Gastroesophageal sphincter (tissue), 4 donors: ENCODE measurements around the gene ASB10. TPM values are rescaled to one million over a fixed set of nuclear protein-coding genes. Genes with fewer than 3 reads are reported as not detected.

Experiments used
- ATAC-seq: fragments of 150-250 bp; one replicate; pipeline ENCODE4 v1.9.1; 2016; ENCODE audit warnings: mild to moderate bottlenecking, moderate library complexity
- H3K27ac ChIP-seq, 4 donors: fragments of 200-600 bp; sonication (generic) in 3 of 4; 1 replicate in 3 of 4; 2 replicates in 1 of 4; pipeline ENCODE4 v1.5.1; 2016 to 2019
- H3K27me3 ChIP-seq: fragments of 200-600 bp; sonication (generic); one replicate; pipeline ENCODE4 v1.5.1; 2019
- H3K36me3 ChIP-seq, 2 donors: fragments of 200-600 bp; sonication (generic); one replicate each; pipeline ENCODE4 v1.5.1; 2019; ENCODE audit warnings: control low read depth in 1 of 2
- H3K4me1 ChIP-seq, 3 donors: fragments of 200-600 bp; sonication (generic); 1 replicate in 2 of 3; 2 replicates in 1 of 3; pipeline ENCODE4 v1.5.1; 2016 to 2019; ENCODE audit warnings: control low read depth in 2 of 3
- H3K4me3 ChIP-seq, 2 donors: fragments of 200-600 bp; sonication (generic); one replicate each; pipeline ENCODE4 v1.5.1; 2019; ENCODE audit warnings: mild to moderate bottlenecking in 1 of 2, moderate library complexity in 1 of 2
- H3K9me3 ChIP-seq, 3 donors: fragments of 200-600 bp; sonication (generic); one replicate each; pipeline ENCODE4 v1.5.1; 2017 to 2019; ENCODE audit warnings: control low read depth in 2 of 3
- CTCF ChIP-seq, 4 experiments: fragments of 200-600 bp in 2 of 4; fragments of 450-650 bp in 2 of 4; sonication (generic) in 1 of 4; IDR thresholded peaks; one replicate each; pipeline ENCODE4 v1.5.1; 2017 to 2019; ENCODE audit warnings: antibody characterized with exemption in 4 of 4, mild to moderate bottlenecking in 2 of 4, moderate library complexity in 2 of 4
- EP300 ChIP-seq: sonication (generic); formaldehyde crosslinking; IDR thresholded peaks from one replicate; pipeline ENCODE4 v1.6.1; 2017; ENCODE audit warnings: antibody characterized with exemption, mild to moderate bottlenecking
- POLR2A ChIP-seq, 2 donors: fragments of 450-650 bp; IDR thresholded peaks; one replicate each; pipeline ENCODE4 v1.6.1; 2017; ENCODE audit warnings: antibody characterized with exemption in 2 of 2, mild to moderate bottlenecking in 2 of 2, moderate library complexity in 1 of 2
- POLR2AphosphoS5 ChIP-seq: sonication (generic); formaldehyde crosslinking; IDR thresholded peaks from one replicate; pipeline ENCODE4 v1.6.1; 2017; ENCODE audit warnings: antibody characterized with exemption
- WGBS, 2 donors: methylation state at CpG; one replicate each; pipeline ENCODE4 v1.1.5; 2018; ENCODE audit warnings: low coverage in 1 of 2; 5-methylcytosine and 5-hydroxymethylcytosine counted together
- total RNA-seq, 4 donors: library from RNA; depleted of rRNA; stranded (reverse); fragments of >200 nt; gene quantifications; one replicate each; pipeline ENCODE4 v1.1.0, GENCODE V29; 2016

The ASB10 gene
- total RNA-seq, 4 donors from 2014 or later: not detected

- Histone ChIP-seq H3K27me3 (no peaks in the 10 kb centered on the region), H3K4me1 (peaks cover 0 to 29% (median 5%) of the 10 kb centered on the region in 3 donors), H3K4me3 (no peak overlapping the region), H3K27ac (no peak overlapping the region), H3K9me3 (no peaks in the 10 kb centered on the region), H3K36me3 (peaks cover 0 to 88% of the 10 kb centered on the region in 2 donors)
- 61 to 95% methylated on average over 4 to 6 of the region's 28 CpGs for WGBS, 2 donors
- TF ChIP-seq POLR2AphosphoS5: no peak
- no peak for TF ChIP-seq CTCF (IDR thresholded peaks at IDR 0.05)
- no peak for TF ChIP-seq POLR2A (IDR thresholded peaks at IDR 0.05)
- no peak for TF ChIP-seq EP300
- ATAC-seq: no peak
Measured at GRCh38 chr7:151129117-151129959, 57.7 kb downstream of the ASB10 start.

GRCh38 chr7:151128716-151129115 is 58.3 kb downstream of the ASB10 start:
- WGBS, 2 donors: 90 to 94% methylated on average over 2 of the region's 8 CpGs
- Histone ChIP-seq H3K4me3 (no peak overlapping the region), H3K36me3 (peaks cover 0 to 86% of the 10 kb centered on the region in 2 donors), H3K9me3 (no peaks in the 10 kb centered on the region), H3K4me1 (peaks cover 0 to 35% (median 5%) of the 10 kb centered on the region in 3 donors), H3K27ac (no peak overlapping the region), H3K27me3 (no peaks in the 10 kb centered on the region)
- TF ChIP-seq EP300 (no peak), POLR2A (IDR thresholded peaks at IDR 0.05) (no peak), POLR2AphosphoS5 (no peak), CTCF (IDR thresholded peaks at IDR 0.05) (no peak)
- no peak for ATAC-seq

GRCh38 chr7:151128144-151128543 is 58.9 kb downstream of the ASB10 start:
- Histone ChIP-seq H3K36me3 (peaks cover 0 to 86% of the 10 kb centered on the region in 2 donors), H3K27ac (no peak overlapping the region), H3K4me3 (no peak overlapping the region), H3K27me3 (no peaks in the 10 kb centered on the region), H3K9me3 (no peaks in the 10 kb centered on the region), H3K4me1 (peaks cover 0 to 36% (median 5%) of the 10 kb centered on the region in 3 donors)
- TF ChIP-seq CTCF (IDR thresholded peaks at IDR 0.05) (no peak), POLR2A (IDR thresholded peaks at IDR 0.05) (no peak), POLR2AphosphoS5 (no peak), EP300 (no peak)
- WGBS, 2 donors: 78% methylated on average over 1 of the region's 14 CpGs; no CpG with 5 or more reads in 1 of the 2 donors
- ATAC-seq: no peak

- TF ChIP-seq EP300 (no peak), CTCF (IDR thresholded peaks at IDR 0.05) (no peak), POLR2A (IDR thresholded peaks at IDR 0.05) (no peak), POLR2AphosphoS5 (no peak)
- Histone ChIP-seq H3K36me3 (peaks cover 0 to 86% of the 10 kb centered on the region in 2 donors), H3K9me3 (no peaks in the 10 kb centered on the region), H3K4me1 (peaks cover 0 to 32% (median 5%) of the 10 kb centered on the region in 3 donors), H3K27ac (no peak overlapping the region), H3K4me3 (peak overlapping the region in 1 of 2 donors; percentile 51), H3K27me3 (no peaks in the 10 kb centered on the region)
- ATAC-seq: no peak
- 65% methylated on average over 5 of the region's 19 CpGs; no CpG with 5 or more reads in 1 of the 2 donors for WGBS, 2 donors
Measured at GRCh38 chr7:151126491-151127137, 60.4 kb downstream of the ASB10 start.
